Sigmoid colon (tissue), 4 donors: Measurements from ENCODE around the gene KCP.

Source experiments
- CTCF ChIP-seq, 4 experiments: fragments of 450-650 bp in 3 of 4; fragments of 200-600 bp in 1 of 4; IDR thresholded peaks; one replicate each; pipeline ENCODE4 v1.5.1; 2016 to 2019; ENCODE audit warnings: antibody characterized with exemption in 4 of 4, mild to moderate bottlenecking in 3 of 4, moderate library complexity in 2 of 4
- EP300 ChIP-seq, 4 donors: sonication (generic); formaldehyde crosslinking; IDR thresholded peaks; one replicate each; pipeline ENCODE4 v1.6.1; 2017; ENCODE audit warnings: antibody characterized with exemption in 4 of 4
- POLR2A ChIP-seq, 2 donors: fragments of 450-650 bp; IDR thresholded peaks; one replicate each; pipeline ENCODE4 v1.6.1; 2016; ENCODE audit warnings: antibody characterized with exemption in 2 of 2, mild to moderate bottlenecking in 2 of 2, moderate library complexity in 2 of 2
- POLR2AphosphoS5 ChIP-seq, 4 donors: sonication (generic); formaldehyde crosslinking; IDR thresholded peaks; one replicate each; pipeline ENCODE4 v1.6.1; 2017; ENCODE audit warnings: antibody characterized with exemption in 4 of 4

GRCh38 chr7:128880791-128881457 is 29.6 kb downstream of the KCP start:
- TF ChIP-seq CTCF (IDR thresholded peaks at IDR 0.05) (no peak), POLR2A (IDR thresholded peaks at IDR 0.05) (no peak), EP300 (IDR thresholded peaks at IDR 0.05) (no peak), POLR2AphosphoS5 (IDR thresholded peaks at IDR 0.05) (no peak)
